ENCODE measurements around the gene LINC00305. TPM values are rescaled to one million over a fixed set of nuclear protein-coding genes. Genes with fewer than 3 reads are reported as not detected.

LINC00305 gene
- total RNA-seq, 1 experiment from 2014 or later: not detected

GRCh38 chr18:64037812-64038414, 111.0 kb downstream of the LINC00305 start:
- DNase-seq (ENCODE audit: extremely low read depth, low read depth): peak; percentile 30

- DNase-seq (ENCODE audit: extremely low read depth, low read depth): no peak
Observed at GRCh38 chr18:64032312-64032711, 116.6 kb downstream of the LINC00305 start.

GRCh38 chr18:64031411-64031810, 117.5 kb downstream of the LINC00305 start:
- DNase-seq (ENCODE audit: extremely low read depth, low read depth): no peak

Other genes with a start within 250 kb of the LINC00305 start
- gene SERPINB10, start 241.1 kb downstream of the LINC00305 start, total RNA-seq (2014; rRNA removed; shearing (Covaris generic)): not detected in 2 replicates
- gene HMSD, start 199.8 kb downstream of the LINC00305 start, total RNA-seq (2014; rRNA removed; shearing (Covaris generic)): 0.50 and 0.81 TPM in 2 replicates
- 52.9 and 54.6 TPM in 2 replicates for gene SERPINB8, start 179.0 kb downstream of the LINC00305 start, total RNA-seq (2014; rRNA removed; shearing (Covaris generic))